ENCODE data around the gene SORBS1. TPM values are rescaled to one million over a fixed set of nuclear protein-coding genes. Genes with fewer than 3 reads are reported as not detected.
A peak's percentile ranks its signal among the peaks of the same experiment; 100 is the strongest.

The SORBS1 gene
- total and polyA plus RNA-seq, 5 donors = 225 to 511 (median 428) TPM

DNA sequence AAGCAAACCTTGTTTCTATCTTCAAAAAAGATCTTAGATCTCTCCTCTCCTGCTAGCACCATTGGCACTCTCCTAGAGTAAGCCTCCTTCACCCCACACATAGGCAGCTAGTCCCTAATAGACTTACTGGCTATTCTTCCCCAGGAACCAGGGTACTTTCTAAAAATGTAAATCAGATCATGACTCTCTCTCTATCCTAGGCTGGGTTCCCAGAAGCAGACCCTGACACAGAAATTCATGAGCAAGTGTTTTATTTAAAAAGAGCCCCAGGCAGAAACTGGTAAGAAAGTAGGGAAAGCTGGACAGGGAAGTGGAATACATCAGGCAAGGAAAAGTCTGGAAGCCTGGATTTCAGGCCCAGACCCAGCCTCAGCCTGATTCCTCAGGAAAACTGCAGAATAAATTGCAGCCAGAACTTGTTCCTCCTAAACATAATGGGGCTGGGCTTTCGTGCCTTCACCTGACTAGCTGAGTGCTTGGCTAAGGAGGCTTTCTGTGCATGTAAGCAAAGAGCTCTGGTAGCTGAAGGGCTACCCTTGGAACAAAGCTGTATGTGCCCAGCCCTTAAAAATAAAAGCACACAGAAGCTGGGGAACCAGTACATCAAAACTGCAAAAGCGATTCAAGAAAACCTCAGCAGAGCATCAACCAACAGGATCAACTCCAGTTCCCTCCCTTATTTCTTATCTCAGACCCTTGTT lies 18.8 kb upstream of the SORBS1 start:
- H3K27ac ChIP-seq (ENCODE audit: low read length) = no peak overlapping the region
- ATAC-seq = no peak
- H3K4me1 ChIP-seq (ENCODE audit: control insufficient read depth, insufficient read depth, low read length) = peaks cover 8% of the 10 kb centered on the region
- intact Hi-C loops (cut with DNase I) = no loop called here
- no peak for DNase-seq
- WGBS = 73% methylated on average over 2 of the region's 2 CpGs
- no peaks in the 10 kb centered on the region for H3K9me3 ChIP-seq (ENCODE audit: control insufficient read depth, low read length)
- H3K4me3 ChIP-seq (ENCODE audit: low read length) = no peak overlapping the region
- no peaks in the 10 kb centered on the region for H3K27me3 ChIP-seq (ENCODE audit: control insufficient read depth, insufficient read depth)

DNA sequence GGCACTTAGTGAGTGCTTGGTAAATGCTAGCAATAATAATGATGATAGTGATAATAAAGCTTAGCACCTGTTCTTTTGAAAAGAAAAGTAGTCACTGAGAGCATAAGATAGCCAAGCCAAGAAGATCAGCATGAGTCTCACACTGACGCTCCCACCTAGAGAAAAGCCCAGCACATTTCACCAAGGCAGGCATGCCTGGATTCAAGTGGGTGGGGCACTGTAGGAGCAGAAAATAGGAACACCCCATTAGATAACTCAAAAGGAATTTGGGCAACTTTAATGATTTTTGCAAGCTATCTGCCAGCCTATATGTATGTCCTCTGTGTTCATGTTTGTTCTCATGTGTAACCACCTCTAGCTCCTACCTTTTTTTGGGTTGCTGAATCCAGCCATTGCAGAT lies 18.1 kb upstream of the SORBS1 start:
- no peaks in the 10 kb centered on the region for H3K27me3 ChIP-seq (ENCODE audit: control insufficient read depth, insufficient read depth)
- H3K4me1 ChIP-seq (ENCODE audit: control insufficient read depth, insufficient read depth, low read length) = peaks cover 8% of the 10 kb centered on the region
- no peak overlapping the region for H3K4me3 ChIP-seq (ENCODE audit: low read length)
- DNase-seq = no peak
- no peak overlapping the region for H3K27ac ChIP-seq (ENCODE audit: low read length)
- no peaks in the 10 kb centered on the region for H3K9me3 ChIP-seq (ENCODE audit: control insufficient read depth, low read length)
- ATAC-seq = peak in 1 of 2 donors; percentile 32
- intact Hi-C loops (cut with DNase I) = no loop called here
- WGBS = 80% methylated on average over 1 of the region's 1 CpG

DNA sequence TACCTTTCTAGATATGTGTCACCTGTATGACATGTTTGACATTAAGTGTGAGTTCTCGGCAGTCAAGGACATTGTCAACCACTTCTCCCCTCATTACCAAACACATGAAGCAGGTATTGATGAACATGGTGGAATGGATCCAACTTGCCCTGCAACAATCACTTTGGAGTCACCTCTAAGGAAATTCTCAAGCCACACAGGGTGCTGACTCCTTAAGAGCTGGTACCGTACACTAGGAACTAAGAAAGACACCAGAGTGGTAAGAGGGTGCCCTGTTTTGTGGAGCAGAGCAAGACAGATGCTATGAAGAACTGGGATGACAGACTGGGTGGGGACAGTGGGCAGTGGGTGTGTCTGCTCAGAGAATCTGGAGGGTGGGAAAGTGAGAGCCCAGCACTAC lies 17.4 kb upstream of the SORBS1 start:
- WGBS = 96% methylated on average over 2 of the region's 2 CpGs
- H3K4me1 ChIP-seq (ENCODE audit: control insufficient read depth, insufficient read depth, low read length) = peaks cover 8% of the 10 kb centered on the region
- ATAC-seq = no peak
- H3K4me3 ChIP-seq (ENCODE audit: low read length) = no peak overlapping the region
- DNase-seq = no peak
- no peak overlapping the region for H3K27ac ChIP-seq (ENCODE audit: low read length)
- H3K9me3 ChIP-seq (ENCODE audit: control insufficient read depth, low read length) = no peaks in the 10 kb centered on the region
- intact Hi-C loops (cut with DNase I) = no loop called here
- no peaks in the 10 kb centered on the region for H3K27me3 ChIP-seq (ENCODE audit: control insufficient read depth, insufficient read depth)

DNA sequence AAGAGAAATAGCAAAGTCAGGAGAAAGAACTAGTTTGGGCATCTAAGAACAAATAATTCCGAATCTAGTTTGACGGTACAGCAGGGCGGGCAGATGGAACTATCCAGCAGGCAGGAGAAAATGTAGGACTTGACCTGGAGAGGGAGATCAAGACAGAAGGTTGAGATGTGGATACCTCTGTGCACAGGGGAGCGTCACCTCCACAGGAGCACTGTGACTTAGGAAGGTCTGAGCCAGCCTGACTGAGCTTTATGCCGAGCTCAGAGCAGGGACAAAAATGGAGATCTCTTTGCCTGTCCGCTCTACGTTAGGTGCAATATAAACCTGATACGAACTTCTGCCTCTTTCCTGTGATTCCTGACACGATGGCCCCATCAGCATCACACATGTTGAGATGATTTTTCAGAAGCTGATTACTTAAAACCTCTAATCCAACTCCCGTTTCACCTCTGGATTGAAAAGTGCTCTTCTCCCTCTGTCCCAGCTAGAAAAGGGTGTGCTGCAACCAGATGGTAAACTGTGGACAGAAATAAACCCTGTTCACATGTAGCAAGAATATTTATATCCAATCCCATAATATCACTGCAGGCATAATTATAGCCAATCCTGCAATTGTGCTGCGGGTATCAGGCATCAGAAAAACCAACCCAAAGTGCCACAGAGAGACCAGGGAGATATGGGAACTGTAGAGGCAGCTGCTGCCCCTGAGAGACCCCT lies 13.6 kb upstream of the SORBS1 start:
- intact Hi-C loops (cut with DNase I) = no loop called here
- H3K27ac ChIP-seq (ENCODE audit: low read length) = peak overlapping the region; percentile 3
- no peak overlapping the region for H3K4me3 ChIP-seq (ENCODE audit: low read length)
- H3K4me1 ChIP-seq (ENCODE audit: control insufficient read depth, insufficient read depth, low read length) = peaks cover 5% of the 10 kb centered on the region
- WGBS = 57% methylated on average over 11 of the region's 11 CpGs
- ATAC-seq = peak in 1 of 2 donors; percentile 33
- no peak for DNase-seq
- H3K9me3 ChIP-seq (ENCODE audit: control insufficient read depth, low read length) = no peaks in the 10 kb centered on the region
- H3K27me3 ChIP-seq (ENCODE audit: control insufficient read depth, insufficient read depth) = no peaks in the 10 kb centered on the region

DNA sequence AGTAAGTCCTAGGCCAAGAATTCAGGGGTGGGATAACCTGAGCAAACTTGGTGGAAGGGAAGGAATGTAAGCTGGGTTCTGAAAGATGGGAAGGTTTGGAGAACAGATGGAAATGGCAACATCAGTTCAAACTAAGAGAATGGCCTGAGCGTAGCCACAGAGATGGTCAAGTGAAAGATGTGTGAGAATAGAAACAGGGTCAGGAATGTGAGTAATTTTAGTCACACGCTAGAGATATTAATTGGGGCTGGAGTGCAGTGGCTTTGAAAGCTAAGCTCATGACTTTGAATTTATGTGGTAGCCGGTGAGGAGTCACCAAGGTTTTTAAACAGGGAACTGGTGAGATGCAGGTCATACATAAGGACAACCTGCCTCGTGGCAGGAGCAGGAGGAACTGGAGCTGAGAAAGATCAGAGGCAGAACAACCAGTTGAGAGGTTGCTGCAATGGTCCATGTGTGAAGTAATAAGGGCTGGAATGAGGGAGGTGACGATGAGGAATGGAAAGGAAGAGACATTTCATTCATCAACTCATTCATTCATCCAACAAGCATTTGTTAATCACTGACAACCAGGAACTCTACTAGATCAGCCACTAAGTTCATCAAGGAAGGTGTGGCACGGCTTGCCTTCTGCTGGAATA lies 12.9 kb upstream of the SORBS1 start:
- ATAC-seq = peak in 1 of 2 donors; percentile 36
- H3K4me3 ChIP-seq (ENCODE audit: low read length) = no peak overlapping the region
- no peak for DNase-seq
- 74% methylated on average over 6 of the region's 6 CpGs for WGBS
- intact Hi-C loops (cut with DNase I) = no loop called here
- no peaks in the 10 kb centered on the region for H3K27me3 ChIP-seq (ENCODE audit: control insufficient read depth, insufficient read depth)
- no peaks in the 10 kb centered on the region for H3K4me1 ChIP-seq (ENCODE audit: control insufficient read depth, insufficient read depth, low read length)
- H3K27ac ChIP-seq (ENCODE audit: low read length) = peak overlapping the region; percentile 3
- no peaks in the 10 kb centered on the region for H3K9me3 ChIP-seq (ENCODE audit: control insufficient read depth, low read length)

DNA sequence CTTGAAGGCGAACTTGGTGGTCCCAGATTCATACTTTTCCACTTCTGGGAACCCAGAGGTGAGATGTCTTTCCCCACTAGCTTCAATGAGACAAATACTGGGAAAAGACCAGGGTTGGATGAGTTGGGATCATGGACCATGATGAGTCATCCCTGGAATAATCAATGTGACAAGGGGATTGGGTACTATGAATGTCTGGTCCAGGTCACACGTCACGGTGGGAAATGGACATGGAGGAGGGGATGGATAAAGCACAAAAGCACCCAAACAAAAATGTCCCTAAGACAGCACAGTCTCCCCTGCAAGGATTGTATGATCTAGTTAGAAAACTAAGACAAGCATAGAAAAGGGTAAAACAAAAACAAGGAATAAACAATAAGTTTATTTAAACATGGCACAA lies 12.4 kb upstream of the SORBS1 start:
- ATAC-seq = peak in 1 of 2 donors; percentile 13
- 81% methylated on average over 3 of the region's 3 CpGs for WGBS
- Histone ChIP-seq H3K4me1 (ENCODE audit: control insufficient read depth, insufficient read depth, low read length) (no peaks in the 10 kb centered on the region), H3K27ac (ENCODE audit: low read length) (no peak overlapping the region), H3K9me3 (ENCODE audit: control insufficient read depth, low read length) (no peaks in the 10 kb centered on the region), H3K27me3 (ENCODE audit: control insufficient read depth, insufficient read depth) (no peaks in the 10 kb centered on the region), H3K4me3 (ENCODE audit: low read length) (no peak overlapping the region)
- DNase-seq = no peak
- intact Hi-C loops (cut with DNase I) = no loop called here

DNA sequence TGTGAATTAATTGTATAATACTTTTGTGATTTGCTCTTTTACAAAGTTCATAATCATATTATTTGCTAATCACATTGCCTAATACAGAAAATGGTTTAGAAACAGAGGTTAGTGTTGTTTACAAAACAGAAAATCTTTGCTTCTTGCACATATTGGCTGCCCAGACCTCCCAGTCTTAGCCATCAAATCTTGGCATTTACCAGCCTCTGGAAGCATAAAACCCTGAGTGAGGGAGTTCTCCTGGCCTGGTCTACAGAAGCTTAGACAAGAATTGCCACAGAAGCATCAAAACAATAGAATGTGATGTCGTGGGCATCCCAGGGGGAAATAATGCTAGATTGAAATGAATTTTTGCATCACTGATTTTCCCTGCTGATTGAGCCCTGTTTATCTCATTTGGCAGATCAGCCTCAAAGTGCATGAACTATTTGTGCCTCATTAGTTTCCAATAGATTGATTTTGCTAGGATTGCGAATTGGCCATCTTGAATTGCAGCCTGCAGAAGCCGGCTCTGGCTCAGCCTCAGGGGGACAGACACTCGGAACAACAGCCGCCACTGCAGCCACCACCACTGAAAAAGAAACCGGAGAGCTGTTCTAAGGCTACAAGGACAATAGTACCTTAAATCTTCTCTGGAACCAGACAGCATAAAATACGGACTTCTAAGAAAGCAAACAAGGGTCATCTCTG lies 11.1 kb upstream of the SORBS1 start:
- H3K4me3 ChIP-seq (ENCODE audit: low read length) = no peak overlapping the region
- H3K9me3 ChIP-seq (ENCODE audit: control insufficient read depth, low read length) = no peaks in the 10 kb centered on the region
- DNase-seq (no peak), ATAC-seq (no peak)
- H3K27ac ChIP-seq (ENCODE audit: low read length) = no peak overlapping the region
- H3K4me1 ChIP-seq (ENCODE audit: control insufficient read depth, insufficient read depth, low read length) = peaks cover 2% of the 10 kb centered on the region
- WGBS = 61% methylated on average over 7 of the region's 7 CpGs
- intact Hi-C loops (cut with DNase I) = no loop called here
- H3K27me3 ChIP-seq (ENCODE audit: control insufficient read depth, insufficient read depth) = no peaks in the 10 kb centered on the region

DNA sequence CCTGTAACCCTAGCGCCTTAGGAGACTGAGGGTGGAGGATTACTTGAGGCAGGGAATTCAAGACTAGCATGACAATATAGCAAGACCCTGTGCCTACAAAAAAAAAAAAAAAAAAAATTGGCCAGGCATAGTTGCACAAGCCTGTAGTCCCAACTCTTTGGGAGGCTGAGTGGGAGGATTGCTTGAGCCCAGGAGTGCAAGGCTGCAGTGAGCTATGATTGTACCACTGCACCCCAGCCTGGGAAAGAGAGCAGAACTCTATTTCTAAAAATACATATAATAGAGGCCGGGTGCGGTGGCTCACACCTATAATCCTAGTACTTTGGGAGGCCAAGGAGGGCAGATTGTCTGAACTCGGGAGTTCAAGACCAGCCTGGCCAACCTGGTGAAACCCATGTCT lies 10.2 kb upstream of the SORBS1 start:
- no peaks in the 10 kb centered on the region for H3K27me3 ChIP-seq (ENCODE audit: control insufficient read depth, insufficient read depth)
- no peak overlapping the region for H3K4me3 ChIP-seq (ENCODE audit: low read length)
- no peak overlapping the region for H3K27ac ChIP-seq (ENCODE audit: low read length)
- ATAC-seq (no peak), DNase-seq (no peak)
- peaks cover 2% of the 10 kb centered on the region for H3K4me1 ChIP-seq (ENCODE audit: control insufficient read depth, insufficient read depth, low read length)
- H3K9me3 ChIP-seq (ENCODE audit: control insufficient read depth, low read length) = no peaks in the 10 kb centered on the region
- intact Hi-C loops (cut with DNase I) = no loop called here
- 86% methylated on average over 4 of the region's 4 CpGs for WGBS

DNA sequence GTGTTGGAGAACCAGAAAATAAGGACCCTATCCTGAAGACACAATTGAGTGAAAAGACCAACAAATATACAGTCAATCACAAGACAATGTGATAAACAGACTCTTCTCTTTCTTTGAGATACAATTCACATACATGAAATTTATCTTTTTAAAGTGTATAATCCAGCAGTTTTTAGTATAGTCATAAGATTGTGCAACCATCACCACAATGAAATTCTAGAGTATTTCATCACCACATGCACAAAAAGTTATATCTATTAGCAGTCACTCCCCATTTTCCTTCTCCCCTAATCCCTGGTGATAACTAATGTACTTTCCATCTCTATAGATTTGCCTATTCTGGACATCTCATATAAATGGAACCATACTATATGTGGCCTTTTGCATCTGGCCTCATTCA lies 8.2 kb upstream of the SORBS1 start:
- ATAC-seq = no peak
- Histone ChIP-seq H3K4me3 (ENCODE audit: low read length) (no peak overlapping the region), H3K9me3 (ENCODE audit: control insufficient read depth, low read length) (no peaks in the 10 kb centered on the region), H3K4me1 (ENCODE audit: control insufficient read depth, insufficient read depth, low read length) (peaks cover 2% of the 10 kb centered on the region), H3K27me3 (ENCODE audit: control insufficient read depth, insufficient read depth) (no peaks in the 10 kb centered on the region), H3K27ac (ENCODE audit: low read length) (no peak overlapping the region)
- intact Hi-C loops (cut with DNase I) = loop anchor here in 2 of 4 donors (10.0 kb wide), 1 partner anchor 135 kb away; no protein-coding TSS in a partner anchor
- DNase-seq = no peak

DNA sequence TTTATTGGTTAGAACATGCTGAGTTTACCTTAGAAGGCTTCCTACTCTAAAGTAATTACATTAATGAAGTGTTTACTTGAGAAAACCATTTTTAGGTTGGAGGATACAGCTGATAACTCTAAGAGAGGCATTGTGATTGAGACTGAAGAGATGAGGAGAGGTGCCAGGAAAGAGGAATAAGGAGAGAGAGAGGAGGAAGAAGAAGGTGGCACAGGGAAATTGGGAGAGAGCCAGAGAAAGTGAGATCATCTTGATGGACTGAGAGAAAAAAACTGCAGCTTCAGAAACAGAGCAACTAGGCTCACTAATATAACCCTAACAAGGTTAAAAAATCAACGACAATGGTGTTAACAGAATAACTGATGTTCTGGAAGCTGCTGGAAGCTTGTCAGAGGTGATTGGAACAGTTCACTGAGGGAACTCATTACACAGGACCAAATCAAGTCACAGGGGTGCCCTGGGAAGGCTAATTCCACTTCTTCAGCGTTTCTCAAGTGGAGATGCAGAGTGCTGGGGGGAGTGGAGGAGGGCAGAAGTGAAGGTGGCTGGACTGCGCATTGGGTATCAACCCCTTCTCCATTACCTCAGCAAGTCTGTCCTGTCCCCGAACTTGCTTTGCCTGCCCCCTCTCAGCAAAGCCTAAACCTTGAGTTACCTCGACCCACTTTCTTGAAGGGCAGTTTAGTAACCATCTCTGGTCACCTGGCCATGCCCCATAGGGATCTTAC lies 6.9 kb upstream of the SORBS1 start:
- H3K4me1 ChIP-seq (ENCODE audit: control insufficient read depth, insufficient read depth, low read length) = peaks cover 2% of the 10 kb centered on the region
- intact Hi-C loops (cut with DNase I) = loop anchor here in 2 of 4 donors (10.0 kb wide), 1 partner anchor 133 kb away; no protein-coding TSS in a partner anchor
- H3K9me3 ChIP-seq (ENCODE audit: control insufficient read depth, low read length) = no peaks in the 10 kb centered on the region
- WGBS = 75% methylated on average over 5 of the region's 5 CpGs
- no peak overlapping the region for H3K27ac ChIP-seq (ENCODE audit: low read length)
- H3K27me3 ChIP-seq (ENCODE audit: control insufficient read depth, insufficient read depth) = no peaks in the 10 kb centered on the region
- no peak for ATAC-seq
- H3K4me3 ChIP-seq (ENCODE audit: low read length) = no peak overlapping the region
- no peak for DNase-seq
